ENCODE results near the gene CD83. TPM values are rescaled to one million over a fixed set of nuclear protein-coding genes. Genes with fewer than 3 reads are reported as not detected.

The CD83 gene
- total RNA-seq, 4 donors from 2014 or later: 0.82 to 4.8 (median 2.1) TPM

GRCh38 chr6:14119784-14120183 lies 2.2 kb downstream of the CD83 start:
- no peak overlapping the region for H3K27ac ChIP-seq
- no peaks in the 10 kb centered on the region for H3K36me3 ChIP-seq
- H3K27me3 ChIP-seq: no peaks in the 10 kb centered on the region
- H3K4me1 ChIP-seq: peaks cover 0 to 18% (median 14%) of the 10 kb centered on the region in 4 donors
- TF ChIP-seq POLR2AphosphoS5 (IDR thresholded peaks at IDR 0.05): no peak
- no peak for TF ChIP-seq POLR2A (IDR thresholded peaks at IDR 0.05)
- TF ChIP-seq CTCF (IDR thresholded peaks at IDR 0.05): no peak
- TF ChIP-seq EP300 (IDR thresholded peaks at IDR 0.05; ENCODE audit: low read depth): no peak
- H3K9me3 ChIP-seq: no peaks in the 10 kb centered on the region
- 60 to 73% methylated on average over 6 to 7 of the region's 7 CpGs for WGBS, 2 donors (ENCODE audit: low coverage in 1 of 2)
- H3K4me3 ChIP-seq: no peak overlapping the region
- in situ Hi-C loops (cut with MboI; ENCODE audit: low pct_ligation_motif_present in 1 of 4, low pct_unique_long_range_greater_than_20kb in 1 of 4, low sequenced_read_pairs in 3 of 4): no loop called here
- intact Hi-C loops (cut with DNase I; ENCODE audit: low total_unique reads): no loop called here
- DNase-seq: no peak

- in situ Hi-C loops (cut with MboI; ENCODE audit: low pct_ligation_motif_present in 1 of 4, low pct_unique_long_range_greater_than_20kb in 1 of 4, low sequenced_read_pairs in 3 of 4): no loop called here
- WGBS, 2 donors (ENCODE audit: low coverage in 1 of 2): 94 to 100% methylated on average over 1 of the region's 1 CpG
- no peak for DNase-seq
Observed at GRCh38 chr6:14120546-14120945, 3.0 kb downstream of the CD83 start.

GRCh38 chr6:14121936-14122344 lies 4.4 kb downstream of the CD83 start:
- Histone ChIP-seq H3K27me3 (no peaks in the 10 kb centered on the region), H3K4me3 (no peak overlapping the region), H3K4me1 (peaks cover 0 to 17% (median 13%) of the 10 kb centered on the region in 4 donors), H3K9me3 (no peaks in the 10 kb centered on the region), H3K27ac (no peak overlapping the region), H3K36me3 (no peaks in the 10 kb centered on the region)
- peak; percentile 24 for DNase-seq
- no peak for TF ChIP-seq EP300 (IDR thresholded peaks at IDR 0.05; ENCODE audit: low read depth)
- no peak for TF ChIP-seq CTCF (IDR thresholded peaks at IDR 0.05)
- no peak for TF ChIP-seq POLR2AphosphoS5 (IDR thresholded peaks at IDR 0.05)
- TF ChIP-seq POLR2A (IDR thresholded peaks at IDR 0.05): no peak
- intact Hi-C loops (cut with DNase I; ENCODE audit: low total_unique reads) (no loop called here), in situ Hi-C loops (cut with MboI; ENCODE audit: low pct_ligation_motif_present in 1 of 4, low pct_unique_long_range_greater_than_20kb in 1 of 4, low sequenced_read_pairs in 3 of 4) (no loop called here)
- 71 to 87% methylated on average over 3 to 4 of the region's 4 CpGs for WGBS, 2 donors (ENCODE audit: low coverage in 1 of 2)

More at GRCh38 chr6:14120546-14120945, 3.0 kb downstream of the CD83 start:
- intact Hi-C loops (cut with DNase I; ENCODE audit: low total_unique reads): no loop called here
- peaks cover 0 to 18% (median 14%) of the 10 kb centered on the region in 4 donors for H3K4me1 ChIP-seq
- TF ChIP-seq POLR2AphosphoS5 (IDR thresholded peaks at IDR 0.05): no peak
- TF ChIP-seq CTCF (IDR thresholded peaks at IDR 0.05): no peak
- no peak for TF ChIP-seq EP300 (IDR thresholded peaks at IDR 0.05; ENCODE audit: low read depth)
- no peak for TF ChIP-seq POLR2A (IDR thresholded peaks at IDR 0.05)
- no peak overlapping the region for H3K4me3 ChIP-seq
- H3K36me3 ChIP-seq: no peaks in the 10 kb centered on the region
- H3K27me3 ChIP-seq: no peaks in the 10 kb centered on the region
- H3K9me3 ChIP-seq: no peaks in the 10 kb centered on the region
- no peak overlapping the region for H3K27ac ChIP-seq

- peak overlapping the region in 1 of 4 donors; percentile 17 for H3K27ac ChIP-seq
- DNase-seq: no peak
- TF ChIP-seq CTCF (IDR thresholded peaks at IDR 0.05) (no peak), EP300 (IDR thresholded peaks at IDR 0.05; ENCODE audit: low read depth) (no peak), POLR2A (IDR thresholded peaks at IDR 0.05) (no peak), POLR2AphosphoS5 (IDR thresholded peaks at IDR 0.05) (no peak)
- H3K4me1 ChIP-seq: peaks cover 0 to 15% (median 8%) of the 10 kb centered on the region in 4 donors
- no peaks in the 10 kb centered on the region for H3K9me3 ChIP-seq
- intact Hi-C loops (cut with DNase I; ENCODE audit: low total_unique reads): no loop called here
- no peak overlapping the region for H3K4me3 ChIP-seq
- 84 to 100% methylated on average over 4 to 6 of the region's 6 CpGs for WGBS, 2 donors (ENCODE audit: low coverage in 1 of 2)
- no peaks in the 10 kb centered on the region for H3K36me3 ChIP-seq
- in situ Hi-C loops (cut with MboI; ENCODE audit: low pct_ligation_motif_present in 1 of 4, low pct_unique_long_range_greater_than_20kb in 1 of 4, low sequenced_read_pairs in 3 of 4): no loop called here
- no peaks in the 10 kb centered on the region for H3K27me3 ChIP-seq
Observed at GRCh38 chr6:14123386-14124111, 6.0 kb downstream of the CD83 start.
